Subcutaneous abdominal adipose tissue (tissue), 5 donors: ENCODE results near the gene TAPT1.
"Not testable (repeated sequence)": the region's sequence is repeated elsewhere in the genome, so short reads cannot be mapped to it uniquely, and the experiment has no call there.

Experiments used
- H3K27ac ChIP-seq: one replicate; pipeline ENCODE4 v1.7.0; 2013; ENCODE audit warnings: low read depth, mild to moderate bottlenecking, inconsistent platforms, low read length, moderate library complexity
- H3K27me3 ChIP-seq, 5 donors: one replicate each; pipeline ENCODE4 v1.7.0; 2013; ENCODE audit warnings: low read length in 5 of 5, inconsistent platforms in 1 of 5; ENCODE audit not compliant: control insufficient read depth in 5 of 5, insufficient read depth in 4 of 5
- H3K36me3 ChIP-seq, 5 donors: one replicate each; pipeline ENCODE4 v1.7.0; 2013; ENCODE audit warnings: low read length in 5 of 5; ENCODE audit not compliant: control insufficient read depth in 5 of 5, insufficient read depth in 5 of 5
- H3K4me1 ChIP-seq, 5 donors: one replicate each; pipeline ENCODE4 v1.7.0; 2013; ENCODE audit warnings: low read length in 5 of 5, mild to moderate bottlenecking in 3 of 5, moderate library complexity in 1 of 5; ENCODE audit not compliant: control insufficient read depth in 5 of 5, insufficient read depth in 5 of 5
- H3K4me3 ChIP-seq, 5 donors: one replicate each; pipeline ENCODE4 v1.7.0; 2013; ENCODE audit warnings: low read length in 5 of 5, low read depth in 1 of 5
- H3K9ac ChIP-seq, 5 donors: one replicate each; pipeline ENCODE4 v1.7.0; 2013; ENCODE audit warnings: low read length in 5 of 5, mild to moderate bottlenecking in 4 of 5, moderate library complexity in 3 of 5
- H3K9me3 ChIP-seq, 5 donors: one replicate each; pipeline ENCODE4 v1.7.0; 2013; ENCODE audit warnings: low read length in 5 of 5; ENCODE audit not compliant: control insufficient read depth in 5 of 5
- donor health status: healthy.
- donor health status: healthy.
- donor health status: healthy.
- donor health status: healthy.
- donor health status: healthy.

The TAPT1 gene

DNA sequence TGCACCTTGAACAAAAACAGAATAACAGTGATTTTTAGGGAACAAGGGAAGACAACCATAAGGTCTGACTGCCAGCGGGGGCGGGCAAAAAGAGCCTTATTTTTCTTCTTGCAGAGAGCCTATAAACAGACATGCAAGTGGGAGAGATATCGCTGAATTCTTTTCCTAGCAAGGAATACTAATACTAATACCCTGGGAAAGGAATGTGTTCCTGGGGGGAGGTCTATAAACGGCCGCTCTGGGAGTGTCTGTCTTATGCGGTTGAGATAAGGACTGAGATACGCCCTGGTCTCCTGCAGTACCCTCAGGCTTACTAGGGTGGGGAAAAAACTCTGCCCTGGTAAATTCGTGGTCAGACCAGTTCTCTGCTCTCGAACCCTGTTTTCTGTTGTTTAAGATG lies 81.4 kb downstream of the TAPT1 start:
- peaks cover 6 to 14% (median 9%) of the 10 kb centered on the region in 5 donors for H3K9me3 ChIP-seq
- not testable (repeated sequence) for H3K27ac ChIP-seq, H3K27me3 ChIP-seq, H3K36me3 ChIP-seq, H3K4me1 ChIP-seq, H3K9ac ChIP-seq, H3K4me3 ChIP-seq

DNA sequence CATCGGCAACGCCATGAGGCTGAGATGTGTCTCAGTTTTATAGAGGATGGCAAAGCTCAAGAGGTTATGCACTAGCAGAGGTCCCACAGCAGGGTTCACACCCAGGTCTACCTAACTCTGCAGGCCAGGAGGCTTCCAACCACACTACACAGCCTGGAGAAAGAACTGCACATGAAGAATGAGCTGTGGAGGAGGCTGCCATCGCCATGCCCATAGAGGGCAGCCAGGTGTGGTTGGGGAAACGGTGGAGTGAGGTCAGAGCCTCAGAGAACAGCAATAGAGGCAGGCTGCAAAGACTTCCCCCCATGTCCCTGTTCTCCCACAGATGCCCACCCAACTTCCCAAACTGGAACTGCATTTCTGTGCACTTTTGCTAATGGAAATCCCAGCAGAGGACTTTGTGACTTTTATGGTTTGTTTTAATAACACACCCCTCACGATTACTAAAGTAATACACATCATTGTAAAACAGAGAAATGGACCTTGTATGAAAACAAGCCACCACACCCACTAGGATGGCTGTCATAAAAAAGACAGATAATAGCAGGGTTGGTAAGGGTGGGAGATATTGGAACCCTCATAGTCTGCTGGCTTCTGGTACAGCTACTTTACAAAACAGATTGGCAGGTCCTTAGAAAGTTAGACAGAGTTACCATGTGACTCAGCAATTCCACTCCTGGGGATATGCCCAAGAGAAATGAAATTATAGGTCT lies 83.5 kb downstream of the TAPT1 start:
- Histone ChIP-seq H3K9ac (no peak overlapping the region), H3K9me3 (peaks cover 6 to 14% (median 9%) of the 10 kb centered on the region in 5 donors), H3K27ac (no peak overlapping the region), H3K4me1 (no peaks in the 10 kb centered on the region), H3K36me3 (no peaks in the 10 kb centered on the region), H3K27me3 (no peaks in the 10 kb centered on the region), H3K4me3 (no peak overlapping the region)

DNA sequence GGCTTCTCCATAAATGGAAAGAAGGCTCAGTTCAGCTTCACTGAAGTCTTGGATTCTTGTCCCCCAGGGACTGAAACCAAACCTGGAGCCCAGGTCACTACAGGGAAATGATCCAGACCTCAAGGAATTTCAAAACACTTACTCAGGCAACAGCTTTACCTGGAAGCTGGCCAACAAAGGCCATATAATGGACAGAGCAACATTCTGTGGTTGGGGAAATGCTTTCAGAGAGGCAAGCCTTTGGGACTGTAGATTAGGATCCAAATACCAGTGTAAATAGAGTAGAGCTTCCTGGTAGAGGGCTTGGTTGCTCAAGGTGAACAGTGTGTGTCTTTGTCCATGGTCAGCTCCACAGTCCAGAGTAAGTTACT lies 85.4 kb downstream of the TAPT1 start:
- Histone ChIP-seq H3K36me3 (no peaks in the 10 kb centered on the region), H3K9ac (no peak overlapping the region), H3K4me3 (no peak overlapping the region), H3K4me1 (no peaks in the 10 kb centered on the region), H3K27ac (no peak overlapping the region), H3K27me3 (no peaks in the 10 kb centered on the region), H3K9me3 (peaks cover 5 to 11% (median 8%) of the 10 kb centered on the region in 5 donors)

DNA sequence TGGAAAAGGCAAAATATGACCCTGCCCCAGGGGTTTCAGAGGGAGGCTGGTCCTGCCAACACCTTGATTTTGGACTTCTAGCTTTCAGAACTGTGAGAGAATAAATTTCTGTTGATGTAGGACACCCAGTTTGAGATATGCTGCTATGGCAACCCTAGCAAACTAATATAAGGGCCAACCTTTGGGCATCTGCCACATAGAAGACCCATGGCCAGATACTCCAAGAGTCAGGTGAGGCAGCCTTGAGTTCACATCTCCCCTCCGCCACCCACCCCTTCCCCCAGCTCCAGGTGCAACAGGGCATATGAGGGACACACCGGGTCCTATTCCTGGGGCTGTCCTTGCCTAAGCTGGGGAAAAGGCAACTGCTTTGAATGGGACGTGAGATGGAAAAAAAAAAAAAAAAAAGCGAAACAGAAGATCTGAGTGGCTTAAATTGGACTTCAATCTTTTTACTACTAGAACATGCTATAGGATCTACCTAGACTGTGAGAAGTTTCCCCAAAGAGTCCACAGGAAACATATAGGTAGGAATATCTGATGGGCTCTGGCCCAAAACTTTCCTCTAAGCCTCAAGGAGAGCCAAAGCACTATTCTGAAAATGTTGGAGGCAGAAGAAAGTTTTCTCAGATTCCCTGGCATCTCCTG lies 85.9 kb downstream of the TAPT1 start:
- Histone ChIP-seq H3K36me3 (no peaks in the 10 kb centered on the region), H3K9me3 (peaks cover 4 to 9% (median 8%) of the 10 kb centered on the region in 5 donors), H3K27ac (no peak overlapping the region), H3K4me1 (no peaks in the 10 kb centered on the region), H3K9ac (no peak overlapping the region), H3K27me3 (no peaks in the 10 kb centered on the region), H3K4me3 (no peak overlapping the region)

DNA sequence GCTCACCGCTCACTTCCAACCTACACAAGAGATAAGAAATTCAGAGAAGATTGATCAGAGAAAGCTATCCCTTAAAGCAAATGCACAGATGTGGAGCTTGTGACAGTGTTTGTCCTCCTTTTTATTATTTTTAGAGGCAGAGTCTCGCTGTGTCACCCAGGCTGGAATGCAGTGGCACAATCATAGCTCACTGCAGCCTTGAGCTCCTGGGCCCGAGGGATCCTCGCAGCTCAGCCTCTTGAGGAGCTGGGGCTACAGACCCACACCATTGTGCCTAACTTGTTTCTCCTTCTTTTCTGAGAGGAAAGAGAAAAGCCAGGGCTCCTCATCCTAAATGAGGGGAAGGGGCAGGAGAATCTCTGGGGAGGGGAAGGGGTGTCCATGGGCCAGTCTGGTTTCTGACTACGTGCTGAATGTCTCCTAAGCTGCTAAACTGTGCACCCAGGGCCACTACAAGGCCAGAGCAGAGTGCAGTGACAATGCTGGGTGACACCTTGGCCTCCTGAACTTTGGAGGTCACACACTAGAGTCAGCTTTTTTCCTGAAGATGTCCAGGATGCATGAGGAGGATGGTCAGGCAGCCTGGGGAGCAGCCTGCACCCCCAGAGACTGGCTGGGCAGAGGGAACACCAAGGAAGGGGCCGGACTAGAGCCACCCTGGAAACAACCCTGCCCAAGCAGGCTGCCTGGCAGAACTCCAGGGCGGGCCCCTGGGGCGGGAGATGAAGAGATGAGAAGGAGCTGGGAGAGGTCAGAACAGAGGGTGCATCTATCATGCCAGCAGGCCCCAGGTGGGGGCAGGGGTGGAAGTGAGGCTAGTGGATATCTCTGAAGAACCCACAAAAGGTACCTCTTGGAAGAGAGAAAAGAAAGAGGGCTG lies 87.0 kb downstream of the TAPT1 start:
- no peaks in the 10 kb centered on the region for H3K27me3 ChIP-seq

DNA sequence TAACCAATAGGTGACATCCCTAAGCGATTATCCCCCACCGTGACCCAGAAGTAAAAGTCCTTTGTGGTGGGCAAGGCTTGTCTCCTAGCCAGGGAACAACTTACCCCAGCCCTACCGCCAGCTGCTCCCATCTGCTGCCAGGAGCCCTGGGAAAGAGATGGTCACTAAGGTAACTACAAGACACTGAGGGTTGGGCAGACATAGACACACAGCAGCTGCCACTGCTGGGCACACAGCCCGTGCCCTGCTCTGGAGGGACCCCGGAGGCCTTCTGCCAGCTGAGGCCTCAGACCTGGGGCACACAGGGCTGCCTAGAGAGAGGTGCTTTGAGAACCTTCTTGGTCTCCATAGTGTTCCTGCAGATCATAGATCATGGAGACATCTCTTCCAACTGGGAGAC lies 89.4 kb downstream of the TAPT1 start:
- no peaks in the 10 kb centered on the region for H3K27me3 ChIP-seq
- H3K9me3 ChIP-seq: peaks cover 0 to 4% (median 0%) of the 10 kb centered on the region in 5 donors
- no peak overlapping the region for H3K27ac ChIP-seq
- no peaks in the 10 kb centered on the region for H3K36me3 ChIP-seq
- H3K4me1 ChIP-seq: no peaks in the 10 kb centered on the region
- no peak overlapping the region for H3K9ac ChIP-seq
- H3K4me3 ChIP-seq: no peak overlapping the region

More for the DNA sequence above, 87.0 kb downstream of the TAPT1 start:
- Histone ChIP-seq H3K36me3 (no peaks in the 10 kb centered on the region), H3K9ac (no peak overlapping the region), H3K9me3 (peaks cover 2 to 9% (median 4%) of the 10 kb centered on the region in 5 donors), H3K4me1 (no peaks in the 10 kb centered on the region), H3K4me3 (no peak overlapping the region), H3K27ac (no peak overlapping the region)

DNA sequence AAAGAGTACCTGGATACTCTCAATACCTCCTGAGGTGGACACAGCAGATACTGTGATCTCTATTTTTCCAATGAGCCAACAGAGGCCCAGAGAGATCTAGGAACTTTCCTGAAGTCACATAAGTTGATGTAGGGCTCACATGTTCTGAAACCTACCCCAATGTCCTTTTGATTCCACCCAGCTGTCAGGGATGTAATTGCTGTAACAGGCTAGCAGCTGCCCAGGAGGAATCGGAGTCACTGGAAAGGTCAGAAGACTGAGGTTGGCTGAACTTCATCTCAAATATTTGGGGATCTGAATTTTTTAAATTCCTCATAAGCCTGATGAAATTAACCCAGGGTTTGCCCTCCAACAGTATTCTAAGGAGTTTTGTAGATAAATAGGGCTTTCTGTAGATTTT lies 90.0 kb downstream of the TAPT1 start:
- Histone ChIP-seq H3K27ac (no peak overlapping the region), H3K4me3 (no peak overlapping the region), H3K27me3 (no peaks in the 10 kb centered on the region), H3K36me3 (no peaks in the 10 kb centered on the region), H3K4me1 (no peaks in the 10 kb centered on the region), H3K9me3 (peaks cover 0 to 2% (median 0%) of the 10 kb centered on the region in 5 donors), H3K9ac (no peak overlapping the region)

DNA sequence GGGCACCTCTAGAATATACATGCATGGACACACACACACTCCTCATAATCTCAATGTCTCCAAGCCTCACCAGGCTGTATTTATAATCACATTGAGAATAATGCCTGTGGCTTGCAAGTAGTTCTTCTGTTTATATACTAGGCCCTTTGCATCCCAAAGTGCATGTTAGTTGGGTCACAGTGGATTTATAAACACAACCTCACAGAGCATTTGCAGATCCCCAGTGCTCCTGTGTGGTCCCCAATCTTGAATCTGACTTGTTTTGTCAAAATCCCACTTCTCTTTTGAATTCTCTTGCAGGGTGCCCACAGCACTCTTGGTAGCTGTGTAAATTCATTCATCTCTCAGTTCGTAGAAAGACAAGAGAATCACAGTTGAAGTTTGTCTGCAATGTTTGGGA lies 92.9 kb downstream of the TAPT1 start:
- no peak overlapping the region for H3K4me3 ChIP-seq
- H3K36me3 ChIP-seq: no peaks in the 10 kb centered on the region
- H3K4me1 ChIP-seq: no peaks in the 10 kb centered on the region
- H3K27me3 ChIP-seq: no peaks in the 10 kb centered on the region
- no peak overlapping the region for H3K9ac ChIP-seq
- no peaks in the 10 kb centered on the region for H3K9me3 ChIP-seq
- H3K27ac ChIP-seq: no peak overlapping the region

DNA sequence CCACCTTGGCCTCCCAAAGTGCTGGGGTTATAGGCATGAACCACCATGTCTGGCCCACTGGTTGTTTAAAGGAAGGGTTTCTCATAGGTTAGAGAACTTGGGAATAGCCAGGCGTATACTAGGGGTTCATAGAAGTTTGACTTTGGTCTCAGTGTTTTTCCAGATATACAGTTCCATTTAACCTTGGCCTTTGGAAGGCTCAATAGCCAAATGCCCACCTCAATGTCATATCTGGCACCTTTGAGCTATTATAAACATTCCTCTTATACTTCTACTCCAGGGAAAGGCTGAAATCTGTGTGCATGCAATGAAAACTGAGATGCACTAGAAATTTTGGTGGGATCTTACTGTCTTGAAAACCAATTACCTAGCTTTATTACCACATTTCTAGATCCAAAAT lies 95.0 kb downstream of the TAPT1 start:
- Histone ChIP-seq H3K27me3 (no peaks in the 10 kb centered on the region), H3K36me3 (no peaks in the 10 kb centered on the region), H3K9ac (no peak overlapping the region), H3K4me3 (no peak overlapping the region), H3K9me3 (no peaks in the 10 kb centered on the region), H3K27ac (no peak overlapping the region), H3K4me1 (no peaks in the 10 kb centered on the region)

DNA sequence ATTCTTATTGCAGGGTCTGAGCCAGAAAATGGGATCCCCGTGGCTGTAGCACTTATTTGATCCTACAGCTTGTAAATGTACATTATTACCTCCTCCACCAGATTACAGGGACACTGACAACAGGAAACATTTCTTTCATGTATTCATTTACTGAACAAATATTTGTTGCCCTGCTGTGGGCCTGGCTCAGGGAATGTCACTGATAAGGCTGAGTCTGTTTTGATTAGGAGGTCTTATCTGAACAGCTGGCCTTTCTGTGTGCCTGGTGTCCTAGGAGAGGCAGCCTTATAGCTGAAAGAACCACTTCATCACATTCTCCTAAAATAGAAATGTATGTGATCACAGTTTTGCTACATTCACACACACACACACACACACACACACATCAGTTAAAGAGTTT lies 96.9 kb downstream of the TAPT1 start:
- H3K27ac ChIP-seq: no peak overlapping the region
- no peaks in the 10 kb centered on the region for H3K36me3 ChIP-seq
- no peaks in the 10 kb centered on the region for H3K9me3 ChIP-seq
- no peaks in the 10 kb centered on the region for H3K27me3 ChIP-seq
- no peaks in the 10 kb centered on the region for H3K4me1 ChIP-seq
- no peak overlapping the region for H3K9ac ChIP-seq
- H3K4me3 ChIP-seq: no peak overlapping the region
